HepG2 (cell line): ENCODE results near the gene PRKACB. TPM values are rescaled to one million over a fixed set of nuclear protein-coding genes. Genes with fewer than 3 reads are reported as not detected.

ENCODE experiments used
- ATAC-seq: fragments of 200-7000 bp; cut with Tn5 transposase; 3 replicates; pipeline ENCODE4 v1.9.1; 2020; ENCODE audit warnings: mild to moderate bottlenecking, moderate library complexity
- BruUV-seq: library from RNA; stranded (reverse); fragments of 400-500 nt; replicated peaks from 2 replicates; lab custom pipeline; 2021; lab: Mats Ljungman, UMichigan
- CTCF ChIA-PET: fragments of 300-600 bp; formaldehyde crosslinking; extraction: SDS; loops from one replicate; lab custom pipeline; 2021; ENCODE audit warnings: low total read pairs, inconsistent platforms, low intra/inter-chr PET ratio; lab: Yijun Ruan, JAX
- POLR2A ChIA-PET: fragments of 350-600 bp; sonication (Branson Sonifier 250); formaldehyde crosslinking; loops from one replicate; lab custom pipeline; 2020; ENCODE audit warnings: antibody characterized with exemption, inconsistent platforms; lab: Yijun Ruan, JAX
- DNase-seq: peaks from one replicate; pipeline ENCODE4 v3.0.0-alpha.2; 2015; ENCODE audit warnings: low spot score
- FAIRE-seq: peaks from 3 replicates; lab custom pipeline; 2011; peaks lifted over from hg19 to GRCh38; lab: Jason Lieb, UNC
- H2AFZ ChIP-seq: one replicate; pipeline ENCODE4 v1.6.1; 2011; ENCODE audit warnings: low read length, inconsistent platforms
- H3K27ac ChIP-seq: fragments of 300-600 bp; 3 replicates; pipeline ENCODE4 v1.8.0; 2011; ENCODE audit warnings: mixed run types, mild to moderate bottlenecking, mixed read lengths, low read length, inconsistent platforms; ENCODE audit not compliant: insufficient read depth; ENCODE audit errors: extremely low read length
- H3K27me3 ChIP-seq, 2 experiments: fragments of 200-600 bp in 1 of 2; 2 replicates in 1 of 2; 3 replicates in 1 of 2; pipeline versions ENCODE4 v1.6.0 to v1.8.0; 2011; ENCODE audit warnings: low read length in 2 of 2, mild to moderate bottlenecking in 2 of 2, moderate library complexity in 2 of 2, inconsistent platforms in 1 of 2; ENCODE audit not compliant: insufficient read depth in 2 of 2, control insufficient read depth in 1 of 2
- H3K36me3 ChIP-seq, 2 experiments: fragments of 200-600 bp in 1 of 2; replicated peaks in 1 of 2; 2 replicates in 1 of 2; 3 replicates in 1 of 2; pipeline versions ENCODE4 v1.5.1 to v1.8.0; 2011; ENCODE audit warnings: low read length in 2 of 2, inconsistent platforms in 1 of 2; ENCODE audit not compliant: insufficient read depth in 2 of 2, control insufficient read depth in 1 of 2
- H3K4me1 ChIP-seq: 2 replicates; pipeline ENCODE4 v1.5.1; 2012; ENCODE audit warnings: low read length, inconsistent platforms; ENCODE audit not compliant: insufficient read depth
- H3K4me2 ChIP-seq: 2 replicates; pipeline ENCODE4 v1.6.0; 2011; ENCODE audit warnings: low read depth, low read length, inconsistent platforms
- H3K4me3 ChIP-seq, 3 experiments: fragments of 200-600 bp in 1 of 3; sonication (generic), shearing (Covaris generic) in 1 of 3; replicated peaks in 1 of 3; 2 replicates each; pipeline ENCODE4 v1.5.1; 2011 to 2016; ENCODE audit warnings: low read length in 3 of 3, inconsistent platforms in 2 of 3, low read depth in 2 of 3, mild to moderate bottlenecking in 2 of 3, control low read depth in 1 of 3, mixed read lengths in 1 of 3; ENCODE audit not compliant: insufficient read depth in 1 of 3
- H3K79me2 ChIP-seq: one replicate; pipeline ENCODE4 v1.6.1; 2011; ENCODE audit warnings: low read length, inconsistent platforms; ENCODE audit not compliant: insufficient read depth
- H3K9ac ChIP-seq: 2 replicates; pipeline ENCODE4 v1.6.0; 2011; ENCODE audit warnings: mild to moderate bottlenecking, low read depth, low read length, inconsistent platforms; ENCODE audit not compliant: insufficient read depth
- H3K9me3 ChIP-seq: 2 replicates; pipeline ENCODE4 v1.5.1; 2012; ENCODE audit warnings: mild to moderate bottlenecking, low read length
- H4K20me1 ChIP-seq: 2 replicates; pipeline ENCODE4 v1.6.0; 2011; ENCODE audit warnings: inconsistent platforms, mild to moderate bottlenecking, low read length, moderate library complexity; ENCODE audit not compliant: insufficient read depth
- GMEB2 ChIP-seq: IDR thresholded peaks from 2 replicates; pipeline ENCODE4 v1.6.1; 2016; ENCODE audit warnings: missing biosample characterization, missing genetic modification reagents, low read depth
- HNRNPUL1 ChIP-seq: fragments of 200-400 bp; formaldehyde crosslinking; IDR thresholded peaks from 2 replicates; pipeline ENCODE4 v1.6.1; 2017; ENCODE audit warnings: low read depth, mild to moderate bottlenecking, low read length, moderate library complexity
- MAFK ChIP-seq, 2 experiments: IDR thresholded peaks in 1 of 2; conservative IDR thresholded peaks in 1 of 2; 2 replicates each; pipeline ENCODE4 v1.6.1; 2011; ENCODE audit warnings: improper control_type of control experiment in 2 of 2, low read length in 2 of 2
- ZNF768 ChIP-seq: sonication (generic); formaldehyde crosslinking; IDR thresholded peaks from 2 replicates; pipeline ENCODE4 v1.4.0; 2020; ENCODE audit warnings: missing genetic modification reagents
- ZNF770 ChIP-seq: sonication (generic); formaldehyde crosslinking; IDR thresholded peaks from 2 replicates; pipeline ENCODE4 v1.5.0; 2020; ENCODE audit warnings: mild to moderate bottlenecking, missing genetic modification reagents
- WGBS: methylation state at CpG from one replicate; pipeline ENCODE4 v1.1.6; 2017; ENCODE audit warnings: low lambda C conversion rate; 5-methylcytosine and 5-hydroxymethylcytosine counted together
- in situ Hi-C: cut with HindIII; loops from 2 replicates; pipeline ENCODE4 v1.10.0; 2017; ENCODE audit warnings: low pct_unique_long_range_greater_than_20kb; ENCODE audit not compliant: extremely low pct_ligation_motif_present
- intact Hi-C: fragments of 100-400 bp; cut with micrococcal nuclease; formaldehyde crosslinking; loops from one replicate; pipeline ENCODE4 v1.10.0; 2022; ENCODE audit not compliant: unreplicated experiment
- polyA plus RNA-seq, 8 experiments: library from polyadenylated mRNA; depleted of rRNA in 3 of 8; stranded (reverse) in 7 of 8; unstranded in 1 of 8; fragments of >200 nt; fragmentation: Illumina TruSeq in 4 of 8; extraction: Trizol in 4 of 8; gene quantifications; 2 replicates each; pipeline versions ENCODE4 v1.2.1 to v1.2.3, GENCODE V29; 2011 to 2016; ENCODE audit warnings: low read depth in 4 of 8, missing spikeins in 1 of 8, mixed read lengths in 1 of 8; ENCODE audit not compliant: insufficient read depth in 1 of 8
- total RNA-seq, 5 experiments: library from RNA; depleted of rRNA; stranded (reverse); fragments of >200 nt; fragmentation: Illumina TruSeq; extraction: Trizol; gene quantifications; 2 replicates each; pipeline ENCODE4 v1.2.3, GENCODE V29; 2016; ENCODE audit warnings: low read depth in 1 of 5

The PRKACB gene
- total and polyA plus RNA-seq, 2 of the 13 experiments (the other 11 are each of a cell fraction or from before 2014, with no cell fraction given): 3.5 to 5.8 TPM

DNA sequence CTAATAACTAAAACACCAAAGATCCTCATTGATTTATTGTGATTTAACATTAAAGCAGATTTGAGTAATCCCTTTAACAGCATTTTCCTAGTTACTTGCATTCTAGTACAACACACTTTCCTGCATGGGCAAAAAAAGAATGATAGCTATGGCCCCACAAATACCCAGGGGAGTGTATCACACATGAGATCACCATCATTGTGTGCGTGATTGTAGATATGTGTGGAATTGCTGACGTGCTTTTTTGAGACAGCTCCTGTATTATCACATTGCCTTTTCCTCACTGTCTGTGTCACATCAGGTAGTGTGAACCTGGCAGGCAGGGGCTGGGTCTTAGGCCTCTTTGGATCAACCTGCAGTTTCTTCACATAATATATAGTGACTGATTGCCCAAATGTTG, 109.0 kb downstream of the PRKACB start:
- no peaks in the 10 kb centered on the region for H3K79me2 ChIP-seq
- TF ChIP-seq HNRNPUL1 (no peak), ZNF768 (no peak), ZNF770 (CRISPR knock-in tag) (no peak), MAFK (conservative IDR thresholded peaks at IDR 0.05 in 1 of 2, IDR thresholded peaks at IDR 0.05 in 1 of 2; ENCODE audit: low read length in 2 of 2) (peak; percentile 15 to 30; a peak in 2 of 4 replicates), GMEB2 (CRISPR knock-in tag) (no peak)
- no peak for ATAC-seq
- no peak for DNase-seq
- no peaks in the 10 kb centered on the region for H3K36me3 ChIP-seq
- 74% methylated on average over 2 of the region's 2 CpGs for whole genome bisulfite sequencing
- H3K4me2 ChIP-seq: no peak overlapping the region
- CTCF ChIA-PET: no interaction called here
- no peak overlapping the region for H3K27ac ChIP-seq
- no peak overlapping the region for H3K9ac ChIP-seq
- intact Hi-C loops (no loop called here), in situ Hi-C loops (no loop called here)
- no peak for FAIRE-seq
- H4K20me1 ChIP-seq: no peaks in the 10 kb centered on the region
- no peaks in the 10 kb centered on the region; the same call in 1 of the 2 replicates for H3K9me3 ChIP-seq
- peaks cover 8% of the 10 kb centered on the region; the same call in 1 of the 2 replicates for H3K4me1 ChIP-seq
- POLR2A ChIA-PET: no interaction called here
- no peak overlapping the region for H3K4me3 ChIP-seq
- no peaks in the 10 kb centered on the region for H3K27me3 ChIP-seq
- BruUV-seq: no TSS peak
- no peak overlapping the region for H2AFZ ChIP-seq
